ENCODE measurements around the gene HYI. TPM values are rescaled to one million over a fixed set of nuclear protein-coding genes. Genes with fewer than 3 reads are reported as not detected.
"Not testable (repeated sequence)": the region's sequence is repeated elsewhere in the genome, so short reads cannot be mapped to it uniquely, and the experiment has no call there.

HYI gene
- total and polyA plus RNA-seq, 3 experiments from 2014 or later, result 2.4 to 5.7 (median 5.5) TPM

DNA sequence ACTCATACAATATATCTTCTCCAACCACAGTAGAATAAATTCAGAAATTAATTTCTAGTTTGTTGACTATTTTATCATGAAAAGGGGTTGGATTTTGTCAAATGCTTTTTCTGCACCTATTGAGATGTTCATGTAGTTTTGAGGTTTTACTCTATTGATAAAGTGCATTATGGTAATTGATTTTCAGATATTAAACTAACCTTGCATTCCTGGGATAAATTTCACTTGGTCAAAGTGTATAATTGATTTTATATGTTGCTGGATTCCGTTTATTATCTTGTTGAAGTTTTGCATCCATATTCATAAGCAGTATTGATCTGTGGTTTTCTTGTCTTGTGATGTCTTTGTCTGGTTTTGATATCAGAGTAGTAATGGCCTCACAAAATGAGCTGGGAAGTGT is 34.4 kb upstream of the HYI start:
- CTCF ChIA-PET, result no interaction called here
- Mint-ChIP-seq H3K36me3 (peaks cover 2 to 32% (median 6%) of the 10 kb centered on the region in 3 donors), H3K4me1 (no peaks in the 10 kb centered on the region), H3K4me3 (no peak overlapping the region), H3K27ac (no peak overlapping the region), H3K27me3 (peaks cover 11% of the 10 kb centered on the region in 2 donors), H3K9me3 (peaks cover 33 to 49% (median 39%) of the 10 kb centered on the region in 5 donors)
- Histone ChIP-seq H3K4me3 (ENCODE audit: low read length) (no peak overlapping the region), H3K36me3 (ENCODE audit: insufficient read depth, low read length) (no peaks in the 10 kb centered on the region), H3K27ac (ENCODE audit: low read depth, low read length) (no peak overlapping the region), H3K27me3 (ENCODE audit: insufficient read depth, low read length, poor library complexity, severe bottlenecking) (no peaks in the 10 kb centered on the region), H3K4me1 (ENCODE audit: insufficient read depth, low read length) (no peaks in the 10 kb centered on the region), H3K9me3 (ENCODE audit: low read length) (no peaks in the 10 kb centered on the region)
- DNase-seq, result no peak
- POLR2A ChIA-PET, result no interaction called here

DNA sequence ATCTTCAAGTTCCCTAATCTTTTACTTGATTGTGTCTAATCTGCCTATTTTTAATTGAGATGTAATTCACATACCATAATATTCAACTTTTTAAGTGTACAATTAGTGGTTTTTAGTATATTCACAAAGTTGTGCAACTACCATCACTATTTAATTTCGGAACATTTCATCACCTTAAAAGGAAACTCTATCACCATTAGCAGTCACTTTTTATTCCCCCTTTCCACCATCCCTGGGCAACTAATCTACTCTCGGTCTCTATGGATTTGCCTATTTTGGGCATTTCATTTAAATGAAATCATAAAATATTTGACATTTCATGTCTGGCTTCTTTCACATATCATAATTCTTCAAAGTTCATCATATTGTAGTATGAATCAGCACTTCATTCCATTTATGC is 30.6 kb upstream of the HYI start:
- no peaks in the 10 kb centered on the region for H3K4me1 ChIP-seq (ENCODE audit: insufficient read depth, low read length)
- CTCF ChIA-PET, result no interaction called here
- peaks cover 0 to 13% (median 4%) of the 10 kb centered on the region in 3 donors for H3K36me3 Mint-ChIP-seq
- POLR2A ChIA-PET, result no interaction called here
- H3K36me3 ChIP-seq (ENCODE audit: insufficient read depth, low read length), result no peaks in the 10 kb centered on the region
- DNase-seq, result no peak
- no peaks in the 10 kb centered on the region for H3K9me3 ChIP-seq (ENCODE audit: low read length)
- H3K4me3 ChIP-seq (ENCODE audit: low read length), result no peak overlapping the region
- H3K27me3 ChIP-seq (ENCODE audit: insufficient read depth, low read length, poor library complexity, severe bottlenecking), result no peaks in the 10 kb centered on the region
- no peak overlapping the region for H3K27ac Mint-ChIP-seq
- H3K27me3 Mint-ChIP-seq, result peaks cover 10% of the 10 kb centered on the region in 2 donors
- H3K9me3 Mint-ChIP-seq, result peaks cover 18 to 22% (median 19%) of the 10 kb centered on the region in 5 donors
- no peak overlapping the region for H3K27ac ChIP-seq (ENCODE audit: low read depth, low read length)
- H3K4me3 Mint-ChIP-seq, result no peak overlapping the region
- H3K4me1 Mint-ChIP-seq, result peaks cover 2 to 7% (median 5%) of the 10 kb centered on the region in 3 donors

DNA sequence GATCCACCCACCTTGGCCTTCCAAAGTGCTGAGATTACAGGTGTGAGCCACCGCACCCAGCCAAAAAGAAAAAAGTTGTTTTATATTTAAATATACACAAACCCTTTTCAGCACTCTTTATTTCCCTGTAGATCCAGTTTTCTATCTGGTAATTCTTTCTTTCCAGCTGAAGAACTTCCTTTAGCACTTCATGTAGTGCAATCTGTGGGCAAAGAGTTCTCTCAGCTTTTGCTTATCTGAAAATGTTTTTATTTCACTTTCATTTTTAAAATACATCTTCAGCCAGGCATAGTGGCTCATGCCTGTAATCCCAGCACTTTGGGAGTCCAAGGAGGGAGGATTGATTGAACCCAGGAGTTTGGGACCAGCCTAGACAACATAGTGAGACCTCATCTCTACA is 28.5 kb upstream of the HYI start:
- POLR2A ChIA-PET, result no interaction called here
- CTCF ChIA-PET, result no interaction called here

DNA sequence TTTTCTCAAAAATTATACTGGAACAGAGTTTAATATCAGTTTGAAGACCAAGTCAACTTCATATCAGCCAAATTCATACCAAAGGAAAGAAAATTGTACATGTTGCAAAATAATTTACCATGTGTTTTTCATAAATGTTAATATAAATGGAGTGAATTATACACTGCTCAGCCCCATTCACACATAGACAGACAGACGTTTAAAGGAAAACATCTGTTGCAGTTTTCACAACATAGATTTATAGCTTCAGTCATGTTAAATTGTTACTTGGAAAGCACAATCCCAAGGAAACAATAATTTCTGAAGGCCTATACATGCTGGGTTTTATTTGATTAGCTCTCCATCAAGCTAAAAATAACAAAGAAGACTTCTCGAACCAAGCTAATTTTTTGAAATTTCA is 27.8 kb upstream of the HYI start:
- POLR2A ChIA-PET, result no interaction called here
- Mint-ChIP-seq H3K4me1 (peaks cover 2 to 7% (median 5%) of the 10 kb centered on the region in 3 donors), H3K27me3 (peaks cover 10 to 15% of the 10 kb centered on the region in 2 donors)

More for the DNA sequence above, 28.5 kb upstream of the HYI start:
- no peaks in the 10 kb centered on the region for H3K36me3 ChIP-seq (ENCODE audit: insufficient read depth, low read length)
- Mint-ChIP-seq H3K36me3 (peaks cover 0 to 4% (median 0%) of the 10 kb centered on the region in 3 donors), H3K27me3 (peaks cover 10 to 15% of the 10 kb centered on the region in 2 donors), H3K9me3 (peaks cover 2 to 5% (median 3%) of the 10 kb centered on the region in 5 donors), H3K4me3 (peak overlapping the region in 1 of 7 donors; percentile 12), H3K4me1 (peaks cover 2 to 7% (median 5%) of the 10 kb centered on the region in 3 donors), H3K27ac (peak overlapping the region in 1 of 8 donors; percentile 14)
- H3K9me3 ChIP-seq (ENCODE audit: low read length), result no peaks in the 10 kb centered on the region
- no peaks in the 10 kb centered on the region for H3K4me1 ChIP-seq (ENCODE audit: insufficient read depth, low read length)
- no peak overlapping the region for H3K27ac ChIP-seq (ENCODE audit: low read depth, low read length)
- no peak overlapping the region for H3K4me3 ChIP-seq (ENCODE audit: low read length)
- no peak for DNase-seq
- H3K27me3 ChIP-seq (ENCODE audit: insufficient read depth, low read length, poor library complexity, severe bottlenecking), result no peaks in the 10 kb centered on the region

DNA sequence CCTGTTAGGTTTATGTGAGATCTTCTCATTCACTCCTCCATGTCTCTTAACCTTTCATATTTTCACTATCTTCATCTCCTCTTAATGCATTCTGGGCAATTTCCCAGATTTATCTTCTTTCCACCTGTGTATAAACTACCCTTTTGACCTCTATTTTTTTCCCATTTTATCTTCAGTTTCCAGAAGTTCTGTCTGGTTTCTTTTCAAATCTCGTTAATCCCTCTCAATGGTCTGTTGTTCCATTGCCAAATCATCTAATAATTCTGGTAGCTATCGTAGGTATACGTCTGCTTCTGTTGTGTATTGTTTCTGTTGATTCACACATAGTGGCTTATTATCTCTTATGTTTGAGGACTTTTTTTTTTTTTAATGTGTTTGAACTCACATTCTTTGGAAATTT is 25.7 kb upstream of the HYI start:
- Mint-ChIP-seq H3K36me3 (no peaks in the 10 kb centered on the region), H3K4me3 (no peak overlapping the region), H3K4me1 (peaks cover 2 to 7% (median 5%) of the 10 kb centered on the region in 3 donors), H3K27ac (no peak overlapping the region), H3K9me3 (peaks cover 0 to 2% (median 0%) of the 10 kb centered on the region in 5 donors), H3K27me3 (peaks cover 12 to 22% of the 10 kb centered on the region in 2 donors)
- DNase-seq, result no peak
- CTCF ChIA-PET, result no interaction called here
- Histone ChIP-seq H3K36me3 (ENCODE audit: insufficient read depth, low read length) (no peaks in the 10 kb centered on the region), H3K9me3 (ENCODE audit: low read length) (no peaks in the 10 kb centered on the region), H3K4me1 (ENCODE audit: insufficient read depth, low read length) (no peaks in the 10 kb centered on the region), H3K27me3 (ENCODE audit: insufficient read depth, low read length, poor library complexity, severe bottlenecking) (no peaks in the 10 kb centered on the region), H3K27ac (ENCODE audit: low read depth, low read length) (no peak overlapping the region), H3K4me3 (ENCODE audit: low read length) (no peak overlapping the region)
- POLR2A ChIA-PET, result no interaction called here

More for the DNA sequence above, 27.8 kb upstream of the HYI start:
- H3K4me3 Mint-ChIP-seq, result no peak overlapping the region
- Histone ChIP-seq H3K4me1 (ENCODE audit: insufficient read depth, low read length) (no peaks in the 10 kb centered on the region), H3K9me3 (ENCODE audit: low read length) (no peaks in the 10 kb centered on the region), H3K4me3 (ENCODE audit: low read length) (no peak overlapping the region), H3K27ac (ENCODE audit: low read depth, low read length) (no peak overlapping the region), H3K36me3 (ENCODE audit: insufficient read depth, low read length) (no peaks in the 10 kb centered on the region), H3K27me3 (ENCODE audit: insufficient read depth, low read length, poor library complexity, severe bottlenecking) (no peaks in the 10 kb centered on the region)
- no peak for DNase-seq
- peaks cover 0 to 4% (median 0%) of the 10 kb centered on the region in 3 donors for H3K36me3 Mint-ChIP-seq
- H3K9me3 Mint-ChIP-seq, result peaks cover 0 to 2% (median 0%) of the 10 kb centered on the region in 5 donors
- no peak overlapping the region for H3K27ac Mint-ChIP-seq
- CTCF ChIA-PET, result no interaction called here

DNA sequence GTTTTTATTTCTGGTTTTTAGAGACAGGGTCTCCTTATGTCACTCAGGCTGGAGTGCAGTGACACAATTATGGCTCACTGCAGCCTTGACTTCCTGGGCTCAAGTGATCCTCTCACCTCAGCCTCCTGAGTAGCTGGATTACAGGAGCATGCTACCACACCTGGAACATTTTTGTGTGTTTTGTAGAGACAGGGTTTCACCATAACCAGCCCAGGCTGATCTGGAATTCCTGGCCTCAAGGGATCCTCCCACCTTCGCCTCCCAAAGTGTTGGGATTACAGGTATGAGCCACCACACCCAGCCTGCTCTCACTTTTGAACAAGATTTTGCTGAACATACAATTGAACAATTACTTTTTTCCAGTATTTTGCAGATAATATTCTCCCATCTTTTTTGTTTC is 24.0 kb upstream of the HYI start:
- H3K36me3 ChIP-seq (ENCODE audit: insufficient read depth, low read length), result no peaks in the 10 kb centered on the region
- H3K9me3 Mint-ChIP-seq, result peaks cover 0 to 2% (median 0%) of the 10 kb centered on the region in 5 donors
- no peak for DNase-seq
- peaks cover 2 to 7% (median 5%) of the 10 kb centered on the region in 3 donors for H3K4me1 Mint-ChIP-seq
- peaks cover 16 to 26% of the 10 kb centered on the region in 2 donors for H3K27me3 Mint-ChIP-seq
- POLR2A ChIA-PET, result no interaction called here
- H3K27ac Mint-ChIP-seq, result no peak overlapping the region
- H3K27ac ChIP-seq (ENCODE audit: low read depth, low read length), result no peak overlapping the region
- no peak overlapping the region for H3K4me3 Mint-ChIP-seq
- H3K27me3 ChIP-seq (ENCODE audit: insufficient read depth, low read length, poor library complexity, severe bottlenecking), result no peaks in the 10 kb centered on the region
- no peak overlapping the region for H3K4me3 ChIP-seq (ENCODE audit: low read length)
- no peaks in the 10 kb centered on the region for H3K4me1 ChIP-seq (ENCODE audit: insufficient read depth, low read length)
- CTCF ChIA-PET, result no interaction called here
- H3K9me3 ChIP-seq (ENCODE audit: low read length), result no peaks in the 10 kb centered on the region
- H3K36me3 Mint-ChIP-seq, result no peaks in the 10 kb centered on the region

DNA sequence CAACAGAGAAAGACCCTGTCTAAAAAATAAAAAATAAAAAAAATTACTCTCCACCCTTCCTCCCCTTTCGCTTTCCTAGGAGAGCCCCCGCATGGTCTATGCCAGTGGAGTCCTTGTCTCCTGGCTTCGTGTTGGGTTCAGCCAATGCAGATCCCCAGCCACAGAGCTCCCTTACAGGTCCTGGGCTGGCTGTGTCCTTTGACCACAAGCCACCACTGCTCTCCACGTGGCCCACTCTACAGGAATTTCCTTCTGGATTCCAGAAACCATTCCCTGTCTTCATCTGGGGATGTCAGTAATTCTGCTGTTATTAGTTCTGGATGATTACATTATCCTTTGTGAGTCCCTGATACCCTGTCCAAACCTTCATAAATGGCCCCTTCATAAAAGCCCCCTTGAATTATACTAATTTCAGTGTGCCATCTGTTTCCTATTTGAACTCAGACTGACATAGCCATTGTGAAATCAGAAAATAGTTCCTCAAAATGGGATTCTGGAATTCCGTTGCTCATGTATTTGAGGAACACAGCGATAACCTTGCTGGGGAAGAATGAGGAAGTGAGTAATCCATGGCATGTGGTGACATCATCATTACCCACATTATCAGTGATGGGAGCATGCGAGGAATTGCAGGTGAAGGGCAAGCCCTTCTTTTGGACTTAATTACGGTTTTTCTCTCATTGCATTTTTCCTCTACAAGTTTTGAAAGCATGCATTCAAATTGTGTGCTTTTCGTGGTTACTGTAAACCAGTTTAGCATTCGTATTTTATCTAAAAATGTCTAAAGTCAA is 22.1 kb upstream of the HYI start:
- not testable (repeated sequence) for H3K36me3 Mint-ChIP-seq, H3K27ac Mint-ChIP-seq

DNA sequence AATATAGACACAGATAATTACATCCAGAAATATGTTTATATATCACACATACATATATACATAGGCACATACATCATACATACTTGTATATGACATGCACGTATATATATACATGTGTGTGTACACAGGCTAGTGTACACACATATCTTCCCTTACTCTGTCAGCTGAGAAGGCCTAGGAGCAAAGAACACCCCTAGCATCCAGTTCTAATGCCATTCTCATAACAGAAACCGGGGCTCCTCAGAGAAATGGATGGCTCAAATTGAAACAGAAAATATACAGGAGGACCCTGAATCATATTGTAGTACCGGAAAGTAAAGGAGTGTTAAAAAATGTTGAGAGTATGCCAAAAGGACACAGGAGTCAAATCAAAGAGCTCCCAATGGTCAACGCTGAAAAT is 19.7 kb upstream of the HYI start:
- Histone ChIP-seq H3K36me3 (ENCODE audit: insufficient read depth, low read length) (no peaks in the 10 kb centered on the region), H3K27ac (ENCODE audit: low read depth, low read length) (no peak overlapping the region), H3K27me3 (ENCODE audit: insufficient read depth, low read length, poor library complexity, severe bottlenecking) (no peaks in the 10 kb centered on the region), H3K4me3 (ENCODE audit: low read length) (no peak overlapping the region), H3K4me1 (ENCODE audit: insufficient read depth, low read length) (no peaks in the 10 kb centered on the region), H3K9me3 (ENCODE audit: low read length) (no peaks in the 10 kb centered on the region)
- H3K4me1 Mint-ChIP-seq, result no peaks in the 10 kb centered on the region
- no peak overlapping the region for H3K27ac Mint-ChIP-seq
- no peak overlapping the region for H3K4me3 Mint-ChIP-seq
- CTCF ChIA-PET, result no interaction called here
- no peak for DNase-seq
- peaks cover 8 to 12% of the 10 kb centered on the region in 2 donors for H3K27me3 Mint-ChIP-seq
- no peaks in the 10 kb centered on the region for H3K36me3 Mint-ChIP-seq
- POLR2A ChIA-PET, result no interaction called here
- peaks cover 0 to 2% (median 0%) of the 10 kb centered on the region in 5 donors for H3K9me3 Mint-ChIP-seq

More for the DNA sequence above, 22.1 kb upstream of the HYI start:
- H3K4me3 ChIP-seq (ENCODE audit: low read length); H3K4me1 ChIP-seq (ENCODE audit: insufficient read depth, low read length); H3K4me1 Mint-ChIP-seq; CTCF ChIA-PET; DNase-seq; H3K36me3 ChIP-seq (ENCODE audit: insufficient read depth, low read length); H3K9me3 Mint-ChIP-seq; H3K27me3 ChIP-seq (ENCODE audit: insufficient read depth, low read length, poor library complexity, severe bottlenecking); H3K27ac ChIP-seq (ENCODE audit: low read depth, low read length); POLR2A ChIA-PET; H3K4me3 Mint-ChIP-seq; H3K9me3 ChIP-seq (ENCODE audit: low read length): not testable (repeated sequence)
- H3K27me3 Mint-ChIP-seq, result peaks cover 17 to 25% of the 10 kb centered on the region in 2 donors
